ENCODE measurements around the gene LUZP1. TPM values are rescaled to one million over a fixed set of nuclear protein-coding genes. Genes with fewer than 3 reads are reported as not detected.

LUZP1 gene
- total RNA-seq, 4 donors from 2014 or later = 22.3 to 38.4 (median 30.3) TPM

GRCh38 chr1:23215291-23215690 is 46.6 kb upstream of the LUZP1 start:
- Histone ChIP-seq H3K4me1 (peaks cover 0 to 16% (median 11%) of the 10 kb centered on the region in 3 donors), H3K27ac (no peak overlapping the region), H3K9me3 (no peaks in the 10 kb centered on the region), H3K27me3 (peaks cover 94% of the 10 kb centered on the region), H3K4me3 (no peak overlapping the region), H3K36me3 (no peaks in the 10 kb centered on the region)
- WGBS, 2 donors (ENCODE audit: low coverage in 1 of 2) = 80 to 89% methylated on average over 2 to 3 of the region's 3 CpGs
- ATAC-seq = no peak
- no peak for TF ChIP-seq POLR2AphosphoS5 (IDR thresholded peaks at IDR 0.05)
- TF ChIP-seq EP300 (IDR thresholded peaks at IDR 0.05) = no peak
- TF ChIP-seq POLR2A (IDR thresholded peaks at IDR 0.05) = no peak
- TF ChIP-seq CTCF (IDR thresholded peaks at IDR 0.05) = no peak

- no peak overlapping the region for H3K4me3 ChIP-seq
- peaks cover 94% of the 10 kb centered on the region for H3K27me3 ChIP-seq
- H3K9me3 ChIP-seq = no peaks in the 10 kb centered on the region
- TF ChIP-seq CTCF (IDR thresholded peaks at IDR 0.05) (no peak), EP300 (IDR thresholded peaks at IDR 0.05) (no peak), POLR2A (IDR thresholded peaks at IDR 0.05) (no peak), POLR2AphosphoS5 (IDR thresholded peaks at IDR 0.05) (no peak)
- H3K27ac ChIP-seq = no peak overlapping the region
- ATAC-seq = no peak
- peaks cover 0 to 16% (median 11%) of the 10 kb centered on the region in 3 donors for H3K4me1 ChIP-seq
- H3K36me3 ChIP-seq = no peaks in the 10 kb centered on the region
- 96 to 100% methylated on average over 1 to 3 of the region's 4 CpGs for WGBS, 2 donors (ENCODE audit: low coverage in 1 of 2)
These were observed 46.0 kb upstream of the LUZP1 start for GRCh38 chr1:23214640-23215039.

- H3K4me1 ChIP-seq = peaks cover 0 to 8% (median 5%) of the 10 kb centered on the region in 3 donors
- peaks cover 88% of the 10 kb centered on the region for H3K27me3 ChIP-seq
- H3K36me3 ChIP-seq = no peaks in the 10 kb centered on the region
- ATAC-seq = no peak
- no peak for TF ChIP-seq POLR2A (IDR thresholded peaks at IDR 0.05)
- TF ChIP-seq CTCF (IDR thresholded peaks at IDR 0.05) = no peak
- no peak for TF ChIP-seq EP300 (IDR thresholded peaks at IDR 0.05)
- TF ChIP-seq POLR2AphosphoS5 (IDR thresholded peaks at IDR 0.05) = no peak
- 45 to 48% methylated on average over 4 of the region's 4 CpGs for WGBS, 2 donors (ENCODE audit: low coverage in 1 of 2)
- H3K9me3 ChIP-seq = no peaks in the 10 kb centered on the region
- no peak overlapping the region for H3K4me3 ChIP-seq
- H3K27ac ChIP-seq = no peak overlapping the region
These were observed 43.3 kb upstream of the LUZP1 start for GRCh38 chr1:23211955-23212354.

- WGBS, 2 donors (ENCODE audit: low coverage in 1 of 2) = 61 to 81% methylated on average over 2 of the region's 2 CpGs
- Histone ChIP-seq H3K36me3 (no peaks in the 10 kb centered on the region), H3K9me3 (no peaks in the 10 kb centered on the region), H3K27me3 (peaks cover 87% of the 10 kb centered on the region), H3K27ac (no peak overlapping the region), H3K4me1 (no peaks in the 10 kb centered on the region), H3K4me3 (no peak overlapping the region)
- TF ChIP-seq CTCF (IDR thresholded peaks at IDR 0.05) (no peak), POLR2A (IDR thresholded peaks at IDR 0.05) (no peak), EP300 (IDR thresholded peaks at IDR 0.05) (no peak), POLR2AphosphoS5 (IDR thresholded peaks at IDR 0.05) (no peak)
- ATAC-seq = no peak
These were observed 42.3 kb upstream of the LUZP1 start for GRCh38 chr1:23210963-23211362.

GRCh38 chr1:23210351-23210785 is 41.7 kb upstream of the LUZP1 start:
- no peak for ATAC-seq
- no peaks in the 10 kb centered on the region for H3K4me1 ChIP-seq
- TF ChIP-seq EP300 (IDR thresholded peaks at IDR 0.05) = no peak
- no peak for TF ChIP-seq POLR2AphosphoS5 (IDR thresholded peaks at IDR 0.05)
- no peak for TF ChIP-seq POLR2A (IDR thresholded peaks at IDR 0.05)
- no peak for TF ChIP-seq CTCF (IDR thresholded peaks at IDR 0.05)
- 47% methylated on average over 3 of the region's 6 CpGs; no CpG with 5 or more reads in 1 of the 2 donors for WGBS, 2 donors (ENCODE audit: low coverage in 1 of 2)
- H3K36me3 ChIP-seq = no peaks in the 10 kb centered on the region
- no peak overlapping the region for H3K27ac ChIP-seq
- no peaks in the 10 kb centered on the region for H3K9me3 ChIP-seq
- H3K4me3 ChIP-seq = no peak overlapping the region
- peaks cover 81% of the 10 kb centered on the region for H3K27me3 ChIP-seq

Data from gastroesophageal sphincter (tissue), 4 donors.